A549 treated with RU486 at 1 μM for 4 hours (cell line): ENCODE results near the gene HCAR2. TPM values are rescaled to one million over a fixed set of nuclear protein-coding genes. Genes with fewer than 3 reads are reported as not detected.

Experiments used
- total RNA-seq: library from RNA; stranded (reverse); fragments of 200-300 nt; extraction: Qiagen RNA extraction; gene quantifications from 5 replicates; pipeline ENCODE4 v1.2.3, GENCODE V29; 2022; ENCODE audit warnings: low read depth

HCAR2 gene
- 0.11 to 0.32 TPM (median 0.20 TPM) in 5 replicates for total RNA-seq

GRCh38 chr12:122702890-122703611 is at the start of gene HCAR2:
TSS of gene HCAR2 (minus strand) at chr12:122703357. CDS start at chr12:122703283, 74 bp downstream.

GRCh38 chr12:122752464-122753318 is 49.5 kb upstream of the HCAR2 start, which contains the start of gene DENR:
TSS of gene DENR (plus strand) at chr12:122752824. CDS start at chr12:122753702, 878 bp downstream.

GRCh38 chr12:122730215-122731014 is 27.3 kb upstream of the HCAR2 start, which contains the start of gene HCAR1:
TSS of gene HCAR1 (minus strand) at chr12:122730844. CDS start at chr12:122730339, 505 bp downstream.

GRCh38 chr12:122716658-122717057 is 13.5 kb upstream of the HCAR2 start, which contains the start of gene HCAR3:
TSS of gene HCAR3 (minus strand) at chr12:122716811. CDS start at chr12:122716737, 74 bp downstream.

Other genes with a start within 250 kb of the HCAR2 start
- gene ZCCHC8, start 202.4 kb downstream of the HCAR2 start, total RNA-seq: 18.9 to 27.6 TPM (median 24.9 TPM) in 5 replicates
- gene RSRC2, start 176.4 kb downstream of the HCAR2 start, total RNA-seq: 54.9 to 71.9 TPM (median 56.0 TPM) in 5 replicates
- gene KNTC1, start 176.1 kb downstream of the HCAR2 start, total RNA-seq: 13.8 to 25.5 TPM (median 19.9 TPM) in 5 replicates
- gene HCAR3, start 13.5 kb upstream of the HCAR2 start, total RNA-seq: 0.09 to 0.19 TPM (median 0.10 TPM) in 4 of 5 replicates, not detected in the other
- gene HCAR1, start 27.5 kb upstream of the HCAR2 start, total RNA-seq: 0.03 to 0.09 TPM (median 0.07 TPM) in 5 replicates
- gene DENR, start 49.5 kb upstream of the HCAR2 start, total RNA-seq: 54.7 to 67.4 TPM (median 59.6 TPM) in 5 replicates
- gene CCDC62, start 71.2 kb upstream of the HCAR2 start, total RNA-seq: 0.07 to 0.10 TPM (median 0.09 TPM) in 3 of 5 replicates, not detected in the others
- 10.0 to 15.9 TPM (median 12.9 TPM) in 5 replicates for gene HIP1R, start 132.1 kb upstream of the HCAR2 start, total RNA-seq
- 31.2 to 35.5 TPM (median 31.9 TPM) in 5 replicates for gene VPS37B, start 192.8 kb upstream of the HCAR2 start, total RNA-seq